Retinal pigment epithelial cell (primary cell): ENCODE results near the gene SCYGR6.
"Not testable (repeated sequence)": the region's sequence is repeated elsewhere in the genome, so short reads cannot be mapped to it uniquely, and the experiment has no call there.

Source experiments
- DNase-seq: peaks from one replicate; pipeline ENCODE4 v3.0.0-alpha.2; 2010; ENCODE audit warnings: low read depth
- H3K4me3 ChIP-seq: 2 replicates; pipeline ENCODE4 v1.5.1; 2011; ENCODE audit warnings: mild to moderate bottlenecking, low read length, control low read depth, moderate library complexity
- CTCF ChIP-seq: conservative IDR thresholded peaks from 2 replicates; pipeline ENCODE4 v1.5.1; 2011; ENCODE audit warnings: low read depth, low read length, control low read depth, inconsistent platforms

Gene SCYGR6

GRCh38 chr2:227739351-227739750 is 14.8 kb upstream of the SCYGR6 start:
- no peak overlapping the region for H3K4me3 ChIP-seq
- no peak for TF ChIP-seq CTCF
- DNase-seq, result no peak

- H3K4me3 ChIP-seq, result no peak within 1 kb of the TSS
- TF ChIP-seq CTCF, result no peak
Observed at GRCh38 chr2:227728035-227728434, 3.5 kb upstream of the SCYGR6 start, which contains the start of gene SCYGR7. SCYGR7 (plus strand) TSS chr2:227728335; CDS start chr2:227728335, 0 bp downstream.

GRCh38 chr2:227722821-227723220 is 1.7 kb downstream of the SCYGR6 start:
- H3K4me3 ChIP-seq, DNase-seq: not testable (repeated sequence)

More at GRCh38 chr2:227728035-227728434, 3.5 kb upstream of the SCYGR6 start, which contains the start of gene SCYGR7:
- no peak for DNase-seq

- no peak overlapping the region for H3K4me3 ChIP-seq
- no peak for DNase-seq
- TF ChIP-seq CTCF, result no peak
Observed at GRCh38 chr2:227720680-227721079, 3.9 kb downstream of the SCYGR6 start.

GRCh38 chr2:227719641-227720040 is 4.9 kb downstream of the SCYGR6 start:
- H3K4me3 ChIP-seq, result no peak overlapping the region
- DNase-seq, result no peak
- no peak for TF ChIP-seq CTCF

GRCh38 chr2:227717687-227718567 is 6.6 kb downstream of the SCYGR6 start, which contains the start of gene SLC19A3:
SLC19A3 (minus strand) TSS chr2:227718028; CDS start chr2:227702318, 15,710 bp downstream.
- H3K4me3 ChIP-seq, result peak within 1 kb of the TSS; percentile 57
- DNase-seq, result peak; percentile 52
- no peak for TF ChIP-seq CTCF

GRCh38 chr2:227716501-227716900 is 8.1 kb downstream of the SCYGR6 start:
- no peak for DNase-seq
- no peak overlapping the region for H3K4me3 ChIP-seq
- TF ChIP-seq CTCF, result no peak
